Tongue (tissue), 2 donors: ENCODE measurements around the gene DHRS7B. TPM values are rescaled to one million over a fixed set of nuclear protein-coding genes. Genes with fewer than 3 reads are reported as not detected.
A peak's percentile ranks its signal among the peaks of the same experiment; 100 is the strongest.
"Not testable (repeated sequence)": the region's sequence is repeated elsewhere in the genome, so short reads cannot be mapped to it uniquely, and the experiment has no call there.

Source experiments
- DNase-seq: peaks from one replicate; pipeline ENCODE4 v3.0.0-alpha.2; 2015
- total RNA-seq: library from RNA; depleted of rRNA; stranded (reverse); fragments of >200 nt; gene quantifications from one replicate; pipeline ENCODE4 v1.2.3, GENCODE V29; 2014

The DHRS7B gene
- total RNA-seq, 1 donor from 2014 or later: 28.0 TPM

DNA sequence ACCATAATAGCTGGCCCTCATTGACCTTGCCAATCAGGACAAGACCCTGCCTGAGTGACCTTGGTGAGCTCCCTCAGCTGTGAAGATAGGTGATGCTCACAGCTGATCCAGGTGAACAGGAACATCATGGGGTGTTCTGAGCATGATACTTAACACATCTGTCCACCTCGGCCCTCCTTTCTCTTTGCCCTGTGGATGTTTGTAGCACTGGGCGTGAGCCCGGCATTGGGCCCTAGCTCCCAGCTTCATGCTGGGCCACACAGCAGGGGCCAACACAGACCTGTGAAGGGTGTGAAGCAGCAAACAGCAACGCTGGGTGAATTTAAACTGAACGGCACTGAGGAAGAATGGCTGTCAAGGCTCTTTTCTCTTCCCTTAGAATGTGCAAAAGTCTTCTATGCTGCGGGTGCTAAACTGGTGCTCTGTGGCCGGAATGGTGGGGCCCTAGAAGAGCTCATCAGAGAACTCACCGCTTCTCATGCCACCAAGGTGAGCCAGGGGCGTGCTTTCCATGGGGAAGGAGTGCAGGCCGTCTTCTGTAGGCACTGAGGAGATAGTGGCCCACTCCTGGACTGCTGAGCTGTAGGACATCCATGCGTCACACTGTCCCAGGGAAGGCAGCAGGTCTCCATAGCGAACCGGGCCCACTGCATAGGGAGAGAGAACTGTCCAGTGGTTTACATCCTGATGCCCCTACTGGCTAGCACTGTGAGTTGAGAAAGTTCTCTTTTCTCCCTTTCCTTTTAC lies 51.3 kb downstream of the DHRS7B start:
- no peak for DNase-seq

DNA sequence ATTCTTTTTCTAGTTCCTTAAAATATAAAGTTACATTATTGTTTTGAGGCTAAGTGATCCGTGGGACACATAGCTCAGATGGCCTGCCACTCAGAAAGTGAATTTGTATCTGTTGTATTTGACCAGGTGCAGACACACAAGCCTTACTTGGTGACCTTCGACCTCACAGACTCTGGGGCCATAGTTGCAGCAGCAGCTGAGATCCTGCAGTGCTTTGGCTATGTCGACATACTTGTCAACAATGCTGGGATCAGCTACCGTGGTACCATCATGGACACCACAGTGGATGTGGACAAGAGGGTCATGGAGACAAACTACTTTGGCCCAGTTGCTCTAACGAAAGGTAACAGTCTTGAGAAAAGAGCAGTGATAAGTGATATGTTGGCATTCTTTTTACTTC lies 56.7 kb downstream of the DHRS7B start:
- no peak for DNase-seq

DNA sequence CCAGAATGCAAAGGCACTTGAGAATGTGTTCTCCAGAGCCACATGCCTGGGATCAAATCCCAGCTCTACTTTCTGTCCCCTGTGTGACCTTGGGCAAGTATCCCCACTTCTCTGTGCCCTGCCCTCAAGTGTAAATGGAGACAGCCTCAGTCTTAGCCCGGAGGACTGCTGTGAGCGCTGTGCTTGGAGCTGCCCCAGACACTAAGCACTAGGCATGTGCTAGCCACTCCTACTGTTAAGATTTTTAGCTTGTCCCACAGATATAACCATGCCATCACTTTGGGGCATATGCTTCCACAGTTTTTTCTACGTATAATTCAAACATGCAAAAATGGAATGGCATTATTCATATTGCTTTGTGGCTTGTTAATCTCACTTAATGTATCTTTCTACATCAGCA lies 57.8 kb downstream of the DHRS7B start:
- no peak for DNase-seq

DNA sequence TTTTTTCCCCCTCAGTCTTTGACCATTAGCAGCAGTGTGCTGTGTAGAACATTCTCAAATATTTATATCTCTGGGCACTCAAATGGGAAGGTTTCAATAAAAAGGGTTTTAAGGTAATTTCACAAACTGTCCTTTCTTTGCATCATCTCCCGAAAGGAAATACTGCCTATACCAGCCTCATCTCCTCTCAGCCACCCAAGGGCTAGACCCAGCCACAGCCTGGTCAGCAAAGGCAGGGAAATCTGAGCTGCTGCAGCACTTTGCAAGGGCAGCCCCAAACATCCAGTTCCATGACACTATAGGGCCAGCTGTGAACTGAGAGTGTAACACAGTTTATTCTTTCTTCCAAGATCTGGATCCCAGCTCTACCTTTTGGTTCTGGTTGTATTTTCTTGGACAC lies 58.3 kb downstream of the DHRS7B start:
- DNase-seq: no peak

DNA sequence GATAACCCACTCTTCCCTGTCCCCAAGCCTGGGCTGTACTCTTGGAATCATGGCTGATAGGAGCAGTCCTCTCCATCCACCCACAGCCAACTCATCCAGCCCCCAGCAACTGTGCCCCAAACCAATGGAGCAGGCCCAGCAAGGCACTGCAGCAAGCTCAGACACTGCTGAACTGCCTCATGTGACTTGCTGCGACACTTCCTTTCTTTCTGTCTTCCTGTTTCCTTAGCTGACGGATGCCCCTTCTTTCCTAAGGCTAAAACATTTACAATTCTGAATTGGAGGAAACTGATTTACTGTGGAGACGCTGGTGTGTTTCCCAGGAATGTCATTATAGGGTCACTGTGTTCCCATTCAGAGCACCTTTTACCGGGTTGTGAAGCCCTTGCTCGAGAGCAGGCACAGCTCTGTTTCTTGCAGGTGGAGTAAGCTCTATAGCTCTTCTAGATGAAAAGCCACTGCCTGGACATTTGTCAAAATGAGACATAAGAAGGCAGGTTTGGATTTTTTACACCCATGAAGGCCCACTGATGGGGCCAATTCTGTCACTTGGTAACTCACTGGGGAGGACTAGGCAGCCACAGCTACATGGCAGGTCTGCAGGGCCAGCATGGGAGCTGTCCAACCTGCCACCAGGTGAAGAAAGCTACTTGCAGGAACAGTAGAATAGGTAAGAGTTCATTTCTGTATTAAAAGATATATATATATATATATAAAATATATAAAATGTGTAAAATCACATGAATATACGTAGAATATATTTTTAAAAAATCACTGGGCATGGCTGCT lies 59.8 kb downstream of the DHRS7B start:
- DNase-seq: no peak

DNA sequence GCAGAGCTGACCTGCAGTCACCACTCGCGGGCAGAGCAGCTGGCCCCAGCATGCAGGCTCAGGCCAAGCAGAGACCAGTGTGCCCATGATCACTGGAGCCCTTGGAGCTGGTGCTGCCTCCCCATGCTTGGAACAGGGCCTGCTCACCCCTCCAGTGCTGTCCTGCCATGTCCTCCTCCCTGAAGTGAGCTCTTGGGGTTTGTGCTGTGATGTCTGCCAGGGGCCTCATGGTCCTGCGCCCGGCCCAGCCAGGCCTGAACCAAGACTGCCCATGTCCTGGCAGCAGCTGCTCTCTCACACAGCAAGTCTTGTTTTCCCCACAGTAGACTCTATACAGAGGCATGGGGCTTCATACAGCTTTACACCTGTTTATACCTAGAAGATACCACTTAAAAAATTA lies 62.6 kb downstream of the DHRS7B start:
- DNase-seq: no peak

DNA sequence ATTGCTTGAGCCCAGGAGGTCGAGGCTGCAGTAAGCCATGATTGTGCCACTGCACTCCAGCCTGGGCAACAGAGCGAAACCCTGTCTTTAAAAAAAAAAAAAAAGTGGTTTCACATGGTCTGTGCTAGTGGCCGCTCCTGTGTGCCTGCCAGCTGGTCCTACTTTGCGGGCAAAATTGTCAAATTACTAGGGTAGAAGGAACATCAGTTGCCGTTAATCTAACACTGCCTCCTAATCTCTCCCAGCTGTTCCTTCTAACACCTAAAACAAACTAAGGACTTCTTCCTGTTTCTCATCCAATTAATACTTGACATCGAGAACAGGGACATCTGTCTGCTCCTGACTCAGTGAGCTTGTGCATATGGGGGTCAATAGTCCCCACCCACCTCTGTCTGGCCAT lies 63.3 kb downstream of the DHRS7B start:
- no peak for DNase-seq

DNA sequence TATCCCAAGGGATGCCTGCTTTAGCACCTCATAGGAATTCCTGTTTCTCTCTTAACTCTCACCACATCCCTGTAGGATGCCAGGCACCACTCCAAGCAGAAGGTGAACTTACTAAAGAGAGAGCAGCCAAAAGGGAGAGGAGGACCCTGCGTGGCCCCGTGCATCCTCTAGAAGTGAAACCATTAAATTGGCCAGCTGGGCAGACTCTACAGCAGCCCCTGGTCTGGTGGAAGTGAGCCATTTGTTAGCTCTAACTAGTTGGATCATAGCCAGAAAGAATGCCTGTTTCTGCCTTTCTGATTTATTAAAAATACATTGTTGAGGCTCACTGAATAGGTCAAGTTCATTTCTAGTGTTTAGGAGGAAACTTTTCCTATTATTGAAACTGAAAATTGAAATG lies 64.9 kb downstream of the DHRS7B start:
- DNase-seq: no peak

DNA sequence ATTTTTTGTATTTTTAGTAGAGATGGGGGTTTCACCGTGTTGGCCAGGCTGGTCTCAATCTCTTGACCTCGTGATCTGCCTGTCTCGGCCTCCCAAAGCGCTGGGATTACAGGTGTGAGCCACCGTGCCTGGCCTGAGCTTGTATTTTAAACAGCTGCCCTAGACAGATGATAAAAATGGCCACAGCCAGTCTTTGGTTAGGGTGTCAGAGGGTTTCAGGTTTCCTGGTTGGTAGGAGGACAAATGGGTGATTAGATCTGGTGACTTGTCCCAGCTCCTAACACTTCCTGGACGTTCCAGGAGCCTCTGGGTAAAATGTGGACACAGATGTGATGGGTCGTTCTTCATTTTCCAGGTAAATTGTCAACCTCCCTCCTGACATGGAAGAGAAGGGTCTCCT lies 65.7 kb downstream of the DHRS7B start:
- DNase-seq: not testable (repeated sequence)

DNA sequence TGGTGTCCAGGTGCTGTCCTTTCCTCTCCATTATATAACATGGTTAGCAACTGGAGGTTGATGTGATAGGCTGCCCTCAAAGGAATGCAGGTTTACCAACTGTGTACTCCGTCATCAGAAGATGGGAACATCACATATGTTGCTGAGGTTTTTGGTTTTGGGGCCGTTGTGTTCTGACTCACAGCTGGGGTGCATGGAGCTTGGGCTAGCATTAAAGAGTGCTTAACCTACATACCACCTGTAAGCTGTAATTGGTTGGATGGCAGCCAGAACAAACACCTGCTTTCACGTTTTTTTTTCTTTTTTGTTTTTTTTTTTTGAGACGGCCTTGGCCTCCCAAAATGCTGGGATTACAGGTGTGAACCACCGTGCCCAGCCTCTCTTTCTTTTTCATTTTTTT lies 66.3 kb downstream of the DHRS7B start:
- DNase-seq: no peak

DNA sequence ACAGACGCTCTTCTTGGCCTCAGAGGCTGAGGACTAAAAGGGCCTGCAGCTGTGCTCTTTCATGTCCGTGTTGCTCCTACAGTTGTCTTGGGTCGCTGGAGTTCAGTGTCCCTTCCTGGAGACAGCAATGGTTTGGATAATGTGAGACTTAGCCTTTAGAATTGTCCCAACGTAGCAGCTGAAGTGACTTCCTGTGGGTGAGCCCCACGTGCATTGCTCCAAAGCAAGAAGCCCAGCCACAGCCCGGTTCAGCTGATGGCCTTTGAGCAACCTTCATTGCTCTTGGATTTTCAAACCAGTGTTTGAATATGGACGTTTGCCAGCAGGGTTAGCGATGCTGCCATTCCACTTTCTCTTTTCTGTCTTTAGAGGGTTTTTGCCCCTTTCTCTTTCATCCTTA lies 67.5 kb downstream of the DHRS7B start:
- DNase-seq: peak; percentile 76

DNA sequence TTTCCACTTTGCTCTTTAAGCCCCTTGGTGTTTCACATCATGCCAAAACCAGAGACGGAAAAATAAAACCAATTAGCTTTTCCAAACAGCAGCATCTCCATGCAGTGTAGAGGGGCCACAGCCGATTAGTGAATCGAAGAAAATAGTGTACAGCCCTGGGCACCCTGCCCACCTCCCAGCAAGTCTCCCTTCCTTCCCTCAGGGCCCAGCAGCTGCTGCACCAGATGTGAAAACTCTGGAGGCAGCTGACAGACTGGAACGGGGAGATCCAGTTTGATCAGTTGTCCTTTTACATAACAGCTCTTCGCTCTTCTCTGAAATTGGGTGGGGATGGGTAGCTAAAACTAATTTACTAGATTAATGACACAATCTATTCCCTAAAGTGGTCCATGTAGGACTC lies 67.9 kb downstream of the DHRS7B start:
- peak; percentile 95 for DNase-seq

DNA sequence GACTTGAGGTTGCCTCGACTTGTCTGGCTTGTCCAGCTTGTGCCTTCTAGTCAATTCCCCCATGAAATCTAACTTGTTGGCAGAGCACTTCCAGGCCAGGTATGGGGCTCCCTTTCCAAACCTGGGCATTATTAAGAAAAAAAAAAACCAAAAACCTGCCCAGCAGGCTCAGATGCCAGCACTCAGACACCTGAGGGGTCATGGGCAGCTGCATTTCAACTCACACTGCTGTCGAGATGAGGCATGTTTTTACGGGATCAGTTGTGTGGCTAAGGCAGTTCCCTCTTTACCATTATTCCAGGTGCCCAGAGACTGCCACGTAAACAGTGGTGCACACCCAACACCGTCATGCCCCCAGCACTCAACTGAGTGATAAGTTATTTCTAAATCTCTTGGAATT lies 69.4 kb downstream of the DHRS7B start:
- peak; percentile 27 for DNase-seq

DNA sequence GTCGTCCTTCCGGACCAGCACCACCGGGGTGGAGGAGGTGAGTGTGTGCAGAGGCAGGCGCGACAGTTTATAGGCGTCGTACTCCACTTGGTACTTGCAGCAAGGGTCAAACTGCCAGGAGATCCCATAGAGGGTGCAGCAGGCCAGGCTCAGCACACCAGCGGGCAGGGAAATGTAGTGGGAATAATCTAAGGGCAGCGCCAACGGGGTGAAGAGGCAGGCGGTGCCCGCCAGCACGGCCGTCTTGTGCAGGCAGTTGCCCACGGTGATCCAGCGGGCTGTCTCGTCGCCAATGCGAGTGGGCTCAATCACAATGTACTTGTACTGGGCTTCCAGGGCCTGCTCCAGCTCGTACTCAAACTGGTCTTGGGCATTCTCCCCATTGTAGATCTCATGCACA lies 71.6 kb downstream of the DHRS7B start:
- no peak for DNase-seq

DNA sequence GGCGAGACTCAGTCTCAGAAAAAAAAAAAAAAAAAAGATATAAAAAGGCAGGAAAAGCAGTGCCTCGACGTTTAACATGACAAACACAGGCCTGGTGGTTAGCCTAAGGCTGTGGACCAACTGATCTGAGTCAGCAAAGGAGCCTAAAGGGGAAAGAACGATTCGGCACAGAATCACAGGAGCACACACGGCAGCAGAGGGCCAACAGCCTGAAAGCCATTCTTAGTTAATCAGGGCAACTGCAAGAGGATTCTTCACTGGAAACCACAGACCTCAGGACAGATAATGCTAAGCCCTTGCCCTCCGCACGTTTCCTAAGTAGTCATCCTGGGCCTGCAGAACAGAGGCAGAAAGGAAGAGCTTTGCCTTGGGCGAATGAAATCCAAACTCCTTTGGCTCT lies 72.5 kb downstream of the DHRS7B start:
- DNase-seq: no peak

DNA sequence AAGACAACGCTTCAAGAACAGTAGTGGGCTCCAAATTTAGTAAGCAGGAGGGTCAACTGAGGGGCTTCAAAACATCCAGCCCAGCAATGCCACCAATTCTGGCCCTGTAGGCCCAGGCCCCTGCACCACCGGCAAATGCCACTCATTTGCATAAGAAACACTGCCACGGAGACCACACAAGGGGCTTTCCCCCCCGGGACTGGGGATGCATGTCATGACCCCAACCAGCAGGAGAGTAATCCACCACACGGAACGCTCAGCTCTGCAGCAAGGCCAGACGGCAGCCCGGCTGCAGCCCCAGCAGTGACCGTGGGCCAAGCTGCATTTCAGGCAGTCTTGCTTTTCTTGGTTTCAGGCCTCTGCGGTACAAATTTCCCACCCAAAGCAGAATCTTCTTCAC lies 73.1 kb downstream of the DHRS7B start:
- DNase-seq: no peak

DNA sequence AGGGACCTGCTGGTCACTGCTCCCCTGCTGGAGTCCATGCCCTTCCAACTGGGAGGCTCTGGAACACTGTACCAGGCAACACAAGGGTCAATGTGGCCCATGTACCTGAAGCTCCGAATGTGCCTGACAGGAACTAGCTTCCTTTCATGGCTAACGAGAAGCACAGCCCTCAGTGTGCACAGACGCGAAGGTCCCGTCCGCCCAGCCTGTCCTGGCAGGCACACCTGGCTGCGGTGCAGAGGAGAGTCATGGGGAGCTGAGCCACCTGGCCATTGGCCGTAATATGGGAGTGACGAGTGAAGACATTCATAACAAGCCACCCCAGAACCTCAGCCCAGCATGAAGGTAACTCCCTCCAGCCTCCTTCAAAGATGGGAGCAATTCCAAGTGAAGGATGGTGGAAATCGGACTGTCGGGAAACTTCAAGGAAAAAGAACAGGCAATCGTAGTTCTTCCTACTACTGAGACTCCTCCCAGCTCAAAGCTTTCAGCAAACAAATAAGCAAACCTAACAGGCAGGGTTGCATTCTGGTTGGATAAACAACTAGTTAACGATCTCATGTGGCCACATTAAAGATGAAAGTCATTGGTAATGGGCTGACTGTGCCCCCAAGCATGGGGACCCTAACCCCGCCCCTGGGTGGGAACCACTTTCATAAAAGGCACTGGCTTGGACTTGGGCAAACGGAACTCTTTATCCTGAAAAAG lies 74.0 kb downstream of the DHRS7B start:
- no peak for DNase-seq

DNA sequence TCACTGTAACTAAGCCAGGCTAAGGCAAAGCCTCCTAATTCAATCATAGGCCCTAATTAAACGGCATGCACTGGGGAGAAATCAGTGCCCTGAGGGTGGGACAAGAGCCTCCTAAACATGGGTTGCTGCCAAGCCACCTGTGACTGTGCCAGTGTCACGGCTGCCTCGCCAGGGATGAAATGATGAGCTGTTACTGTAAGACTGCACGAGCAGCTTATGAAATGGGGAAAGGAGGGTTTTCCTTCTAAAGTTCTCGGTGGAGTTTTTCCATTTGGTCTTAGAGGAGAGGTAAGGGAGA lies 74.5 kb downstream of the DHRS7B start:
- DNase-seq: peak; percentile 63

DNA sequence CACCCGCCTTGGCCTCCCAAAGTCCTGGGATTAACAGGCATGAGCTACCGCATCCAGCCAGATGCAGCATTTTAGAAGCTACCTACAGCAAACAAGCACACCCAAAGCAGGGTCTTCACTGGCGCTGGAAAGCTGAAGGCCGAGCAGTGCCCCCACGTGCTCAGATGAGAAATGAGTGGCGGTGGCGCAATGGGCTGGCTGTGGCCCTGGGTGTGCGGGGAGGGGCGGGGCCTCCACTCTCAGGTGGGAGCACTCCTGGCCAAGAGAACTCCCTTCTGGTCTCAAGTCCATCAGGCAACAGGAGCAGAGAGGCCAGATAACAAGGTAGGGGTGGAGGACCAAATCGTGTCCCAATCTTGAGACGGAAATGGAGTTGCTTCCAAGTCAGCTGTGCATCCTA lies 75.1 kb downstream of the DHRS7B start:
- DNase-seq: no peak

DNA sequence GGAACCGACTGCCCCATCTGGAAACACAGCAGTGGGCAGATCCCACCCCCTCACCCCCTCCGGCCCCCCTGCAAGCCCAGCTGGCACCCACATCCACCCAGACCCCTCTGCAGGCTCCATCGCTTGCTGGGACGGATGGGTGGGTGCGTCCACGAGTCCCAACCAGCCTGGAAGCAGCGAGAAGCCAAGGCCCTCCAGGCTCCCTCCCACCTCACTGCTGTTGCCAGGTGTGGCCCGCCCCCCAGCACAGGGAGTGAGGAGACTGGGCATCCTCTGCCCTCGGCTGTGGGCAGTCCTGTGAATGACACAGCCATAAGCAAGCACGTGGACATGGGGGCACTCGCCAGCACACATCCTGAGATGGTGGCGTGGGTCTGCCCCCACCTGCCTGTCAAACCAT lies 75.7 kb downstream of the DHRS7B start:
- no peak for DNase-seq

DNA sequence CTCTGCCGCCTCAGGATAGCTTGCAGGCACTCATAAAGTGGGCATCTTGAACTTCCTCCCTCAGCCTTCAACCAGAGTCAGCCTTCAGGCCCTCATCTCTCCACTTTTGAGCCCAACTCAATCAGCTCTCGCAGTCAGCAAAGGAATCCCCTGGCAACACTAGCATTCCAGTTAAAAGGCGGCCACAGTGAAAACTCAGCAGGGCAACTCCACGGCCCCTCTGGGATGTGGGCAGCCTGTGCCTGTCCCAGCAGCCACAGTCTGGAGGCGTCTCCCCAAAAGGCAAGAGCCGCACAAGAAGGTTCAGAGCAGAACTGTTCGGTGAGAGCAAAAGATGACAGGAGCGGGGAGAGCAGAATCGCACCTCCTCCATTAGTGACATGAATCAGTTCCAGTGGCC lies 78.2 kb downstream of the DHRS7B start:
- DNase-seq: no peak

DNA sequence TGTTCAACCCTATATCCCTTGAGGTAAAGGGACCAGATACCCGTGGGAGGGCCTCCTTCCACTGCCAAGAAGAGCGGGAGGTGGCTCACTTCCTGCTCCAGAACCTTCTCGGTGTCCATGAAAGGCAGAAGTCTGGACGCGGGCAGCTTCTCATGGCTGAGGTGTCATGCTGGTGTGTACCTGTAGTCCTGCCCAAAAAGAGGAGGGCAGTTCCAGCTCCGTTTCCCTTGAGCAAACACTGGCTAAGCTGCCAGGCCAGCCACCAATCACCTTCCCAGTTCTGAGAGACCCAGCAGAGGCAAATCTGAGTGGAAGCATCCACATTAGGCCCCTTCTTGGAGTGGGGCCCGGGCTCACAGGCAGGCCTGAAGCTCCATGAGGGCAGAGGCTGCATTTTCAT lies 81.6 kb downstream of the DHRS7B start:
- DNase-seq: no peak

DNA sequence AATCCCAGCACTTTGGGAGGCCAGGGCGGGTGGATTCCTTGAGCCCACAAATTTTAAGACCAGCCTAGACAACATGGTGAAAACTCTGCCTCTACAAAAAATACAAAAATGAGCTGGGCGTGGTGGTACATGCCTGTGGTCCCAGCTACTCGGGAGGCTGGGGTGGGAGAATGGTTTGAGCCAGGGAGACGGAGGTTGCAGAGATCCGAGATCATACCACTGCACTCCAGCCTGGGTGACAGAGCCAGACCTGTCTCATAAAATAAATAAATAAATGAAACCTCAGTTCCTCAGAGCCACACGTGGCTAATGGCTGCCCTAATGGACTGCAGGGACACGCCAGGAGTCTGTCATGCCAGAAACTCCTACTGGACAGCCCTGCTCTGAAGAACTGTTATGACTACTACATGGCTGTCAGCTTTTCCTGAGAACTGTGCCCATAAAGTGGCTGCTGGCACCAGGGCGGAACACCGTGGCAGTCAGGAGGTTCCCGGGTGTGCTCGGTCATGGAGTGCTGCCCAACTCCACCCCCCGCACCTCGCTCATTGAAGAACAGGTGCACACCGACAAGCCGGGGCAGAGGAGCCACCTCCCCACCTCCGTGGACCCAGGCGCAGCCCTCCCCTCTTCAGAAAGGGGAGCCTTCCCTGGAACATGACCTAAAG lies 82.9 kb downstream of the DHRS7B start:
- DNase-seq: no peak
